Measurements from ENCODE around the gene PIK3R3. TPM values are rescaled to one million over a fixed set of nuclear protein-coding genes. Genes with fewer than 3 reads are reported as not detected.
A peak's percentile ranks its signal among the peaks of the same experiment; 100 is the strongest.

The PIK3R3 gene
- total RNA-seq, 1 donor = 14.2 TPM

DNA sequence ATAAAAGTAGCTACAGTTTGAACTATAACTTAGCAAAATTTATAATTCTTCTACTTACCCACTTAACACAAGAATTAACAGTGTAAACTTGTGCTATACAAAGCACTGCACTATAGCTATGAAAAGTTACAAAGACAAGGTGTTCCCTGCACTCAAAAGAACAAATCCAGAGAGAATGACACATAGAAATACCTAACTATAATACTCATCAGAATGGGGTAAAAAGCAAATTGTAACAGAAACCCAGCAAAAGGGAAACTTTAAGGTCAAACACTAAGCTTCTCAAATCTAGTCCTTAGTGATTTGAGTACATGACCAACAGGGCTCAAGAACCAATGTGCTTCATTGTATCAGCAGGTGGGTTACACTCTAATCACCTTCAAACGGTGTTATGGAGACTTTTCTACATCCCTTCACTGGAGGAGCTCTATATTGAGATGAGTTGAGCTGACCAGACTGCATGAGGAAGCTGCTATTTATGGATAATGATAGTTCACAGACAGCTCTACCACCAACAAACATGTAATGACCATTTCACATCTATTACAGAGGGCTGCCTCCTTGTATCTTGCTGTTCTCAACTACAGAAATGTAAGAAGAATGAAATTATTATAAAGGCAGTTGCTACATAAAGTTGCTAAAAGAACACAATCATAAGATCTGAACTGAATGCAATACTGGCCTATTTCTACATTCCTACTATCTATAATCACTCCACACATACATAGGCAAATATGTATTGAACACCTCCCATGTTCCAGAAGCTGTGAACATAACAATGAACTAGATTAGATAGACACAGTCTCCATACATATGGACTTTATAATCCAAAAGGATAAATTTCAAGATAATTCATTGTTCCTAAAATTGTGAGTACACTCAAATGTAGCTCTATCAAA lies 47.6 kb downstream of the PIK3R3 start:
- H3K4me3 ChIP-seq (ENCODE audit: low read depth, low read length) = no peak overlapping the region
- no peak for TF ChIP-seq CTCF (IDR thresholded peaks at IDR 0.05; ENCODE audit: insufficient read depth, low read depth, low read length)
- no peak for DNase-seq (ENCODE audit: low read depth)

DNA sequence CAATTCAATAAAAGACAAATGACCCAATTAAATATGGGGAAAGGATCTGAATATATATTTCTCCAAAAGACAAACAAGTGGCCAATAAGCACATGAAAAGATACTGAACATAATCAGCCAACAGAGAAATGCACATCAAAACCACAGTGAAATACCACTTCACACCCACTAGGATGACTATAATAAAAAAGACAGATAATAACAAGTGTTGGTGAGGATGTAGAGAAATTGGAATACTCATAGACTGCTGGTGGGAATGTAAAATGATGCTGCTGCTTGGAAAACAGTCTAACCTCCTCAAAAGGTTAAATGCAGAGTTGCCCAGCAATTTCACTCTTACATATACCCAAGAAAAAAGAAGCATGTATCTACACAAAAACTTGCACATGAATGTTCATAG lies 48.9 kb downstream of the PIK3R3 start:
- no peak overlapping the region for H3K4me3 ChIP-seq (ENCODE audit: low read depth, low read length)
- no peak for DNase-seq (ENCODE audit: low read depth)
- no peak for TF ChIP-seq CTCF (IDR thresholded peaks at IDR 0.05; ENCODE audit: insufficient read depth, low read depth, low read length)

DNA sequence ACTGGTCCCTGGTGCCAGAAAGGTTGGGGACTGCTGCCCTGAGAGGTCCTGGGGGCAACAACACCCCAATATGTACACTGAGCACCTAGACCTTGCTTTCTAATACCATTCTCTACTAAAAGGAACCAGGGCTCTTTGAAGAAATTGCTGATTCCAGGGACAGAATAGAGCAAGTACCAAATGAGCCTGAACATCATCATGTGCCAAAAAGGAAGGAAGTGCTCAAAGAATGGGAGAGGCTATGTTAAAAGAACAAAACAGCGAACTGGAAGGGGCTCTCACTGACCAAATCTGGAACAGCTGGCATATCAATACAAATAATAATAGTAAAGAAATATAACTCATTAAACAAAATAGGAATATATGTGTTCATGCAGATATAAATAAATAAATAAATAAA lies 50.8 kb downstream of the PIK3R3 start:
- H3K4me3 ChIP-seq (ENCODE audit: low read depth, low read length) = no peak overlapping the region
- no peak for DNase-seq (ENCODE audit: low read depth)
- TF ChIP-seq CTCF (IDR thresholded peaks at IDR 0.05; ENCODE audit: insufficient read depth, low read depth, low read length) = no peak

- H3K4me3 ChIP-seq (ENCODE audit: low read depth, low read length) = no peak overlapping the region
- TF ChIP-seq CTCF (IDR thresholded peaks at IDR 0.05; ENCODE audit: insufficient read depth, low read depth, low read length) = no peak
- no peak for DNase-seq (ENCODE audit: low read depth)
These were observed 51.2 kb downstream of the PIK3R3 start for GRCh38 chr1:46081206-46081605.

DNA sequence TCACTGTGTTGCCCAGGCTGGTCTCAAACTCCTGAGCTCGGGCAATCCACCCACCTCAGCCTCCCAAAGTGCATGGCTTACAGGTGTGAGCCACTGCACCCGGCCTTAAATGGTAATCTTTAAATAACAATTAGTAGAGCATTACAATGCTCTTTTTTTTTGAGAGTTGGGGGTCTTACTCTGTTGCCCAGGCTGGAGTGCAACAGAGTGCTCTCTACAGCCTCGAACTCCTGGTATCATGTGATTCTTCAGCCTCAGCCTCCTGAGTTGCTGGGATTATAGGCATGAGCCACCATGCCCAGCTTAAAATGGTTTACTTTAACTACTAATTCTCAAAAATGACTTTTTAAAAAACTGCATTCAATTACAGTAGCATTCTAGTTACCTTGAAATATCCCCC lies 52.2 kb downstream of the PIK3R3 start:
- no peak overlapping the region for H3K4me3 ChIP-seq (ENCODE audit: low read depth, low read length)
- no peak for DNase-seq (ENCODE audit: low read depth)
- no peak for TF ChIP-seq CTCF (IDR thresholded peaks at IDR 0.05; ENCODE audit: insufficient read depth, low read depth, low read length)

- peak; percentile 12 for DNase-seq (ENCODE audit: low read depth)
- no peak for TF ChIP-seq CTCF (IDR thresholded peaks at IDR 0.05; ENCODE audit: insufficient read depth, low read depth, low read length)
These were observed 54.8 kb downstream of the PIK3R3 start for GRCh38 chr1:46077644-46078043.

More at GRCh38 chr1:46077644-46078043, 54.8 kb downstream of the PIK3R3 start:
- H3K4me3 ChIP-seq (ENCODE audit: low read depth, low read length) = no peak overlapping the region
